ENCODE measurements around the gene FNDC10.

GRCh38 chr1:1606232-1606631, 6.3 kb upstream of the FNDC10 start:
- TF ChIP-seq POLR2A (IDR thresholded peaks at IDR 0.05; ENCODE audit: low read depth, low read length): no peak
- no peak for TF ChIP-seq CTCF (IDR thresholded peaks at IDR 0.05; ENCODE audit: extremely low read depth in 1 of 2, insufficient read depth in 1 of 2, low read depth in 1 of 2, low read length in 2 of 2)

Data from endothelial cell of umbilical vein (primary cell).